SK-N-SH treated with all-trans-retinoic acid at 6 μM for 48 hours (cell line): ENCODE measurements around the gene SETD1A.
A peak's percentile ranks its signal among the peaks of the same experiment; 100 is the strongest.

ENCODE experiments used
- ATAC-seq: fragments of 200-7000 bp; cut with Tn5 transposase; 3 replicates; pipeline ENCODE4 v1.9.1; 2020; ENCODE audit warnings: mild to moderate bottlenecking, moderate library complexity
- ARNTL ChIP-seq: fragments of 450-650 bp; formaldehyde crosslinking; IDR thresholded peaks from 2 replicates; pipeline ENCODE4 v1.5.0; 2020; ENCODE audit warnings: low read depth, mild to moderate bottlenecking, moderate library complexity, borderline replicate concordance
- BACH2 ChIP-seq: fragments of 250-450 bp; sonication (Bioruptor Pico); IDR thresholded peaks from 2 replicates; pipeline ENCODE4 v1.9.0; 2021; ENCODE audit warnings: mild to moderate bottlenecking, borderline replicate concordance
- CSDC2 ChIP-seq: fragments of 250-450 bp; sonication (Bioruptor Pico); IDR thresholded peaks from 2 replicates; pipeline ENCODE4 v1.5.0; 2020; ENCODE audit warnings: mild to moderate bottlenecking, moderate library complexity
- ISL1 ChIP-seq: fragments of 250-450 bp; sonication (Bioruptor Pico); IDR thresholded peaks from 2 replicates; pipeline ENCODE4 v2.1.2; 2022; ENCODE audit warnings: mild to moderate bottlenecking, moderate library complexity
- OSR1 ChIP-seq: fragments of 250-450 bp; sonication (Bioruptor Pico); IDR thresholded peaks from 2 replicates; pipeline ENCODE4 v1.8.0; 2022; ENCODE audit warnings: moderate library complexity, mild to moderate bottlenecking, inconsistent platforms
- SNAI2 ChIP-seq: fragments of 250-450 bp; sonication (Bioruptor Pico); IDR thresholded peaks from 2 replicates; pipeline ENCODE4 v1.5.0; 2020; ENCODE audit warnings: mild to moderate bottlenecking, moderate library complexity
- ZC3H10 ChIP-seq: fragments of 250-450 bp; sonication (Bioruptor Pico); IDR thresholded peaks from 2 replicates; pipeline ENCODE4 v1.5.1; 2021; ENCODE audit warnings: mild to moderate bottlenecking, moderate library complexity
- ZFP3 ChIP-seq: fragments of 250-450 bp; sonication (Bioruptor Pico); IDR thresholded peaks from 2 replicates; pipeline ENCODE4 v1.5.0; 2020; ENCODE audit warnings: mild to moderate bottlenecking, moderate library complexity
- ZFP30 ChIP-seq: fragments of 450-650 bp; formaldehyde crosslinking; IDR thresholded peaks from 2 replicates; pipeline ENCODE4 v1.5.0; 2022; ENCODE audit warnings: mild to moderate bottlenecking, moderate library complexity
- ZNF565 ChIP-seq: fragments of 450-650 bp; formaldehyde crosslinking; conservative IDR thresholded peaks from 2 replicates; pipeline ENCODE4 v1.5.0; 2020; ENCODE audit warnings: low read depth, mild to moderate bottlenecking, moderate library complexity
- ZNF70 ChIP-seq: fragments of 450-650 bp; formaldehyde crosslinking; IDR thresholded peaks from 2 replicates; pipeline ENCODE4 v1.5.0; 2020; ENCODE audit warnings: mild to moderate bottlenecking, moderate library complexity
- ZNF8 ChIP-seq: fragments of 450-650 bp; formaldehyde crosslinking; IDR thresholded peaks from 2 replicates; pipeline ENCODE4 v1.5.0; 2020; ENCODE audit warnings: mild to moderate bottlenecking, moderate library complexity
- TF ChIP-seq, protein P1 (sequence below): fragments of 250-450 bp; sonication (Bioruptor Pico); IDR thresholded peaks from 2 replicates; pipeline ENCODE4 v1.8.0; 2020; ENCODE audit warnings: mild to moderate bottlenecking, moderate library complexity, borderline replicate concordance
- TF ChIP-seq, protein P2 (sequence below): fragments of 250-450 bp; sonication (Bioruptor Pico); IDR thresholded peaks from 2 replicates; pipeline ENCODE4 v1.5.1; 2021; ENCODE audit warnings: mild to moderate bottlenecking, moderate library complexity
- TF ChIP-seq, protein P3 (sequence below): fragments of 250-450 bp; sonication (Bioruptor Pico); IDR thresholded peaks from 2 replicates; pipeline ENCODE4 v1.8.0; 2021; ENCODE audit warnings: low read depth, mild to moderate bottlenecking, moderate library complexity, borderline replicate concordance

SETD1A gene

DNA sequence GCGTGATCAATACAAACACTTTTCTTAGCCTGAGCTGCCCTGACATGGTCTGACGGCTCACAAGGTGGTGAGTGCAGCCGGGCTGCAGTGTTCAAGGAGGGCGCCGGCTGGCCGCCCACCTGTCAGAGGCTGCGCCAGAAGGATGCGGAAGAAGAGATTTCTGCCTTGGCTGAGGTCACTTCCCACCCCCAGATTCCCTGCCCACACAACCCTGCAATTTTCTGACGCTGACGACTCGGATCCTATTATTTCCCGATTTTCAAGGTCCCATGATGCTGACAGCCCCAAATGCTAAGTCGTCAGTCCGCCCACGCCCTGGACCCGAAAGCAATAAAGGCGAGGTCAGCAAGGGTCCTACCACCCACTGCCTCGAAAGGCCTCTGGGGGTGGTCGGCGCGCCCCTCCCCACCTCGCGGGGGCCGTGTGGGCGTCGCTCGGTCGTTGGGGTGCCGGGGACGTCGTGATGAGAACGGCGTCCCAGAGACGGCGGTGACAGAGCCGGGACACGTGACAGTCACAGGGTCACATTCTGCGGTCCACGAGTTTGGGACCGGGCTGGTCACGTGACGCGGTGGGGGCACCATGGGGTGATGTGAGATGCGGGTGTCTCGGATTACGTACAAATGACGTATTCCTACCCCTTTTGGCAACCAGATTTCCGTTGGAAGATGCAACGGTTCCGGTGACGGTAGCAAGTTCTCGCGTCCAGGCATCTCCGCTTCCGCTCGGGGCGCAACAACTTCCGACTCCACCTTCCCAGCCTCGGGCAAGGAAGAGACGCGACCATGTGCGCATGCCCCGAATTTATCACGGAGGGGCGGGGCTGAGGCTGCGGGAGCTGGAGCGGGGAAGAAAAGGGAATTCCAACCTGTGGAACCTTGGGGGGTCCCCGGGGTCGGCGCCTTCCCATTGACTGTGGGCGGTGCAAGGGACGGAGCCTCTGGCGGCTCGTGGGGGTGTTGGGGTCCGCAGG, 75.5 kb downstream of the SETD1A start, which contains the start of gene STX4:
Gene STX4, plus strand, starts transcription at position 823 of the 973 bp plus-strand sequence. CDS start 248 bp downstream, outside the sequence.
- TF ChIP-seq ZC3H10 (CRISPR knock-in tag) (0 out of 2 replicates have a peak, but pooled peaks have one; percentile 30), ISL1 (CRISPR knock-in tag) (no peak), ZFP30 (CRISPR knock-in tag) (no peak)
- TF ChIP-seq, protein P1, sequence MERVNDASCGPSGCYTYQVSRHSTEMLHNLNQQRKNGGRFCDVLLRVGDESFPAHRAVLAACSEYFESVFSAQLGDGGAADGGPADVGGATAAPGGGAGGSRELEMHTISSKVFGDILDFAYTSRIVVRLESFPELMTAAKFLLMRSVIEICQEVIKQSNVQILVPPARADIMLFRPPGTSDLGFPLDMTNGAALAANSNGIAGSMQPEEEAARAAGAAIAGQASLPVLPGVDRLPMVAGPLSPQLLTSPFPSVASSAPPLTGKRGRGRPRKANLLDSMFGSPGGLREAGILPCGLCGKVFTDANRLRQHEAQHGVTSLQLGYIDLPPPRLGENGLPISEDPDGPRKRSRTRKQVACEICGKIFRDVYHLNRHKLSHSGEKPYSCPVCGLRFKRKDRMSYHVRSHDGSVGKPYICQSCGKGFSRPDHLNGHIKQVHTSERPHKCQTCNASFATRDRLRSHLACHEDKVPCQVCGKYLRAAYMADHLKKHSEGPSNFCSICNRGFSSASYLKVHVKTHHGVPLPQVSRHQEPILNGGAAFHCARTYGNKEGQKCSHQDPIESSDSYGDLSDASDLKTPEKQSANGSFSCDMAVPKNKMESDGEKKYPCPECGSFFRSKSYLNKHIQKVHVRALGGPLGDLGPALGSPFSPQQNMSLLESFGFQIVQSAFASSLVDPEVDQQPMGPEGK: peak; percentile 61; the same call in 1 of the 2 replicates
- TF ChIP-seq, all 23 proteins: peak for 2
- ATAC-seq: peak; percentile 92

DNA sequence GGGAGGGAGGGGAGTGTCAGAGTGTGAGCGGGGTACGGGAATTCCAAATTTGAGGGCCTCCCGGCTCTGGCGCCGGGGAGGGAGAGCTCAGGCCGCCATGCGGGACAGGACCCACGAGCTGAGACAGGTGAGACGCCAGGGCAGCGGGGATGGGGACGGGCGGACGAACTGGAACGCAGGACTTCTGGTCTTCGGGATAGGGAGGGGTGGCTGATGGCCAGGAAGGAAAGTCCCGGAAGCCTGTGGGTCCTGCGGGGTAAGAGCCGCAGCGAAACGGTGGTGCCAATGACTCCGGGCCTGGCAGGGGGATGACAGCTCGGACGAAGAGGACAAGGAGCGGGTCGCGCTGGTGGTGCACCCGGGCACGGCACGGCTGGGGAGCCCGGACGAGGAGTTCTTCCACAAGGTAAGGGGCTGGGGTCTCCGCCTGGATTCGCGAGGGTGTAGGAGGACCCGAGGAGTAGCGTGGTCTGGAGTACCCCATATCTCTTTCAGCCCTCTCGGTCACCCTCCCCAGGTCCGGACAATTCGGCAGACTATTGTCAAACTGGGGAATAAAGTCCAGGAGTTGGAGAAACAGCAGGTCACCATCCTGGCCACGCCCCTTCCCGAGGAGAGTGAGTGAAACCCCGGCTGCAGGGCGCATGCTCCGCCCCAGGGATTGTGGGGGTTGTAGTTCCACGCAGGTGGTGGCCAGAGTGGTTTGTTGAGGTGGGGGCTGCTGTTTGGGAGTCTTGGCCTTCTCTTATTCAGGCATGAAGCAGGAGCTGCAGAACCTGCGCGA, 76.3 kb downstream of the SETD1A start:
- TF ChIP-seq SNAI2 (CRISPR knock-in tag) (no peak), BACH2 (CRISPR knock-in tag) (no peak), ISL1 (CRISPR knock-in tag) (no peak), CSDC2 (CRISPR knock-in tag) (no peak), OSR1 (CRISPR knock-in tag) (no peak), ARNTL (CRISPR knock-in tag) (no peak), ZNF565 (CRISPR knock-in tag) (no peak), ZFP3 (CRISPR knock-in tag) (no peak), ZNF70 (CRISPR knock-in tag) (no peak), ZNF8 (CRISPR knock-in tag) (no peak), ZC3H10 (CRISPR knock-in tag) (no peak), ZFP30 (CRISPR knock-in tag) (no peak)
- TF ChIP-seq, protein P2, sequence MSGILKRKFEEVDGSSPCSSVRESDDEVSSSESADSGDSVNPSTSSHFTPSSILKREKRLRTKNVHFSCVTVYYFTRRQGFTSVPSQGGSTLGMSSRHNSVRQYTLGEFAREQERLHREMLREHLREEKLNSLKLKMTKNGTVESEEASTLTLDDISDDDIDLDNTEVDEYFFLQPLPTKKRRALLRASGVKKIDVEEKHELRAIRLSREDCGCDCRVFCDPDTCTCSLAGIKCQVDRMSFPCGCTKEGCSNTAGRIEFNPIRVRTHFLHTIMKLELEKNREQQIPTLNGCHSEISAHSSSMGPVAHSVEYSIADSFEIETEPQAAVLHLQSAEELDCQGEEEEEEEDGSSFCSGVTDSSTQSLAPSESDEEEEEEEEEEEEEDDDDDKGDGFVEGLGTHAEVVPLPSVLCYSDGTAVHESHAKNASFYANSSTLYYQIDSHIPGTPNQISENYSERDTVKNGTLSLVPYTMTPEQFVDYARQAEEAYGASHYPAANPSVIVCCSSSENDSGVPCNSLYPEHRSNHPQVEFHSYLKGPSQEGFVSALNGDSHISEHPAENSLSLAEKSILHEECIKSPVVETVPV (CRISPR knock-in tag): no peak
- TF ChIP-seq, protein P1: no peak
- TF ChIP-seq, protein P3, sequence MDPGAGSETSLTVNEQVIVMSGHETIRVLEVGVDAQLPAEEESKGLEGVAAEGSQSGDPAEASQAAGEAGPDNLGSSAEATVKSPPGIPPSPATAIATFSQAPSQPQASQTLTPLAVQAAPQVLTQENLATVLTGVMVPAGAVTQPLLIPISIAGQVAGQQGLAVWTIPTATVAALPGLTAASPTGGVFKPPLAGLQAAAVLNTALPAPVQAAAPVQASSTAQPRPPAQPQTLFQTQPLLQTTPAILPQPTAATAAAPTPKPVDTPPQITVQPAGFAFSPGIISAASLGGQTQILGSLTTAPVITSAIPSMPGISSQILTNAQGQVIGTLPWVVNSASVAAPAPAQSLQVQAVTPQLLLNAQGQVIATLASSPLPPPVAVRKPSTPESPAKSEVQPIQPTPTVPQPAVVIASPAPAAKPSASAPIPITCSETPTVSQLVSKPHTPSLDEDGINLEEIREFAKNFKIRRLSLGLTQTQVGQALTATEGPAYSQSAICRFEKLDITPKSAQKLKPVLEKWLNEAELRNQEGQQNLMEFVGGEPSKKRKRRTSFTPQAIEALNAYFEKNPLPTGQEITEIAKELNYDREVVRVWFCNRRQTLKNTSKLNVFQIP (CRISPR knock-in tag): no peak
- ATAC-seq: peak; percentile 86
